ENCODE results near the gene IGF1R.
"Not testable (repeated sequence)": the region's sequence is repeated elsewhere in the genome, so short reads cannot be mapped to it uniquely, and the experiment has no call there.

The IGF1R gene

GRCh38 chr15:98647774-98648653 lies at the start of gene IGF1R:
TSS of gene IGF1R (plus strand) at chr15:98648539. CDS start at chr15:98649582, 1,043 bp downstream.
- no peak for DNase-seq (ENCODE audit: low read depth)

- DNase-seq (ENCODE audit: low read depth): peak; percentile 11
Observed at GRCh38 chr15:98599909-98600691, 48.2 kb upstream of the IGF1R start.

- no peak for DNase-seq (ENCODE audit: low read depth)
Observed at GRCh38 chr15:98604983-98605382, 43.4 kb upstream of the IGF1R start.

- peak; percentile 19 for DNase-seq (ENCODE audit: low read depth)
Observed at GRCh38 chr15:98609144-98609852, 39.0 kb upstream of the IGF1R start.

GRCh38 chr15:98610991-98611390 lies 37.3 kb upstream of the IGF1R start:
- DNase-seq (ENCODE audit: low read depth): no peak

- no peak for DNase-seq (ENCODE audit: low read depth)
Observed at GRCh38 chr15:98611808-98612207, 36.5 kb upstream of the IGF1R start.

GRCh38 chr15:98612490-98613110 lies 35.7 kb upstream of the IGF1R start:
- no peak for DNase-seq (ENCODE audit: low read depth)

- DNase-seq (ENCODE audit: low read depth): no peak
Observed at GRCh38 chr15:98614681-98615080, 33.7 kb upstream of the IGF1R start.

GRCh38 chr15:98616397-98616796 lies 31.9 kb upstream of the IGF1R start:
- no peak for DNase-seq (ENCODE audit: low read depth)

GRCh38 chr15:98617328-98617980 lies 30.9 kb upstream of the IGF1R start:
- no peak for DNase-seq (ENCODE audit: low read depth)

GRCh38 chr15:98618576-98618975 lies 29.8 kb upstream of the IGF1R start:
- not testable (repeated sequence) for DNase-seq (ENCODE audit: low read depth)

- no peak for DNase-seq (ENCODE audit: low read depth)
Observed at GRCh38 chr15:98620020-98620419, 28.3 kb upstream of the IGF1R start.

GRCh38 chr15:98621021-98621420 lies 27.3 kb upstream of the IGF1R start:
- DNase-seq (ENCODE audit: low read depth): no peak

GRCh38 chr15:98625614-98626013 lies 22.7 kb upstream of the IGF1R start:
- DNase-seq (ENCODE audit: low read depth): no peak

GRCh38 chr15:98626153-98626552 lies 22.2 kb upstream of the IGF1R start:
- DNase-seq (ENCODE audit: low read depth): no peak

- DNase-seq (ENCODE audit: low read depth): no peak
Observed at GRCh38 chr15:98628216-98628615, 20.1 kb upstream of the IGF1R start.

- DNase-seq (ENCODE audit: low read depth): no peak
Observed at GRCh38 chr15:98635848-98636247, 12.5 kb upstream of the IGF1R start.

GRCh38 chr15:98643115-98643514 lies 5.2 kb upstream of the IGF1R start:
- DNase-seq (ENCODE audit: low read depth): no peak

GRCh38 chr15:98646546-98647025 lies 1.8 kb upstream of the IGF1R start:
- DNase-seq (ENCODE audit: low read depth): no peak

- DNase-seq (ENCODE audit: low read depth): no peak
Observed at GRCh38 chr15:98647026-98647773, 1.1 kb upstream of the IGF1R start.
